OCI-LY1 (cell line): Measurements from ENCODE around the gene RFX2.
"Not testable (repeated sequence)": the region's sequence is repeated elsewhere in the genome, so short reads cannot be mapped to it uniquely, and the experiment has no call there.

Experiments
- EZH2 ChIP-seq: fragments of 200-600 bp; sonication (generic), shearing (Covaris generic); IDR thresholded peaks from 2 replicates; pipeline ENCODE4 v1.8.0; 2017; ENCODE audit warnings: borderline replicate concordance, mixed run types, mild to moderate bottlenecking, antibody characterized with exemption, low read length, moderate library complexity, mixed read lengths
- TF ChIP-seq, protein P1 (sequence below): fragments of 200-600 bp; sonication (generic), shearing (Covaris generic); IDR thresholded peaks from 2 replicates; pipeline ENCODE4 v1.5.1; 2017; ENCODE audit warnings: mild to moderate bottlenecking, antibody characterized with exemption, low read length, moderate library complexity, mixed read lengths

- TF ChIP-seq, protein P1, sequence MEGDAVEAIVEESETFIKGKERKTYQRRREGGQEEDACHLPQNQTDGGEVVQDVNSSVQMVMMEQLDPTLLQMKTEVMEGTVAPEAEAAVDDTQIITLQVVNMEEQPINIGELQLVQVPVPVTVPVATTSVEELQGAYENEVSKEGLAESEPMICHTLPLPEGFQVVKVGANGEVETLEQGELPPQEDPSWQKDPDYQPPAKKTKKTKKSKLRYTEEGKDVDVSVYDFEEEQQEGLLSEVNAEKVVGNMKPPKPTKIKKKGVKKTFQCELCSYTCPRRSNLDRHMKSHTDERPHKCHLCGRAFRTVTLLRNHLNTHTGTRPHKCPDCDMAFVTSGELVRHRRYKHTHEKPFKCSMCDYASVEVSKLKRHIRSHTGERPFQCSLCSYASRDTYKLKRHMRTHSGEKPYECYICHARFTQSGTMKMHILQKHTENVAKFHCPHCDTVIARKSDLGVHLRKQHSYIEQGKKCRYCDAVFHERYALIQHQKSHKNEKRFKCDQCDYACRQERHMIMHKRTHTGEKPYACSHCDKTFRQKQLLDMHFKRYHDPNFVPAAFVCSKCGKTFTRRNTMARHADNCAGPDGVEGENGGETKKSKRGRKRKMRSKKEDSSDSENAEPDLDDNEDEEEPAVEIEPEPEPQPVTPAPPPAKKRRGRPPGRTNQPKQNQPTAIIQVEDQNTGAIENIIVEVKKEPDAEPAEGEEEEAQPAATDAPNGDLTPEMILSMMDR, result not testable (repeated sequence)
- not testable (repeated sequence) for TF ChIP-seq EZH2
Observed at GRCh38 chr19:5963259-5963658, 147.0 kb downstream of the RFX2 start.
